ENCODE results near the gene VAT1L.

DNA sequence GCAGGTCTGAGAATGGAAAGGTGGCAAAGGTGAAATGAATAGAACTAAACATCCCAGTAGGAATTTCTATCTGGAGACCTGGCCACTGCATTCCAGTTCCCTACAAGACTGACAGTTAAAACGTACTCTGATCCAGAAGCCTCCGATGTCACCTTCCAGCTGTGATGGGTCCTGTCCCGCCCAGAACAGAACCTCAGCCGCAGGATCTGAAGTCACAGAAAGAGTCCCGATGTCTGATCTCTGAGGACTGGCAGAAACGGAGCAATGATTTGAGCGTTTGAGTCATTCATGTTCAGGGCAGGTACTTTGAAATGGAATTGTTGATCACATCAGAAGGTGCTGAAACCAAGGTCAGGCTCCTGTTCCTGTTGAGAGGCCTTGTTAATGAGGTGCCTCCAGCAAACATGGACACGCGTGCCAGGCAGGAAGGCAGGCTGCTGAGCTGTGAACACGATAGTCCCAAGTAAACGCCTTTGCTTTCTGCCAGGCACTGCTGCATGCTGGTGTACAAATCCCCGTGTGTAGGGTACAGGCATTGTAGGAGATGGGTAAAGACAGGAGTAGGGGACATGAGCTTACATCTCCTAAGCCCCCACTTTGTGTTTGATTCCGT is 61.4 kb downstream of the VAT1L start:
- TF ChIP-seq, protein P1, sequence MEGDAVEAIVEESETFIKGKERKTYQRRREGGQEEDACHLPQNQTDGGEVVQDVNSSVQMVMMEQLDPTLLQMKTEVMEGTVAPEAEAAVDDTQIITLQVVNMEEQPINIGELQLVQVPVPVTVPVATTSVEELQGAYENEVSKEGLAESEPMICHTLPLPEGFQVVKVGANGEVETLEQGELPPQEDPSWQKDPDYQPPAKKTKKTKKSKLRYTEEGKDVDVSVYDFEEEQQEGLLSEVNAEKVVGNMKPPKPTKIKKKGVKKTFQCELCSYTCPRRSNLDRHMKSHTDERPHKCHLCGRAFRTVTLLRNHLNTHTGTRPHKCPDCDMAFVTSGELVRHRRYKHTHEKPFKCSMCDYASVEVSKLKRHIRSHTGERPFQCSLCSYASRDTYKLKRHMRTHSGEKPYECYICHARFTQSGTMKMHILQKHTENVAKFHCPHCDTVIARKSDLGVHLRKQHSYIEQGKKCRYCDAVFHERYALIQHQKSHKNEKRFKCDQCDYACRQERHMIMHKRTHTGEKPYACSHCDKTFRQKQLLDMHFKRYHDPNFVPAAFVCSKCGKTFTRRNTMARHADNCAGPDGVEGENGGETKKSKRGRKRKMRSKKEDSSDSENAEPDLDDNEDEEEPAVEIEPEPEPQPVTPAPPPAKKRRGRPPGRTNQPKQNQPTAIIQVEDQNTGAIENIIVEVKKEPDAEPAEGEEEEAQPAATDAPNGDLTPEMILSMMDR (conservative IDR thresholded peaks at IDR 0.05; ENCODE audit: low read depth in 2 of 2): no peak
- no peak for TF ChIP-seq POLR2AphosphoS5 (IDR thresholded peaks at IDR 0.05; ENCODE audit: low read depth)
- TF ChIP-seq STAT1 (IDR thresholded peaks at IDR 0.05; ENCODE audit: unreplicated experiment): no peak
- TF ChIP-seq EZH2 (IDR thresholded peaks at IDR 0.05; ENCODE audit: low read depth, unreplicated experiment): no peak
- TF ChIP-seq, protein P2, sequence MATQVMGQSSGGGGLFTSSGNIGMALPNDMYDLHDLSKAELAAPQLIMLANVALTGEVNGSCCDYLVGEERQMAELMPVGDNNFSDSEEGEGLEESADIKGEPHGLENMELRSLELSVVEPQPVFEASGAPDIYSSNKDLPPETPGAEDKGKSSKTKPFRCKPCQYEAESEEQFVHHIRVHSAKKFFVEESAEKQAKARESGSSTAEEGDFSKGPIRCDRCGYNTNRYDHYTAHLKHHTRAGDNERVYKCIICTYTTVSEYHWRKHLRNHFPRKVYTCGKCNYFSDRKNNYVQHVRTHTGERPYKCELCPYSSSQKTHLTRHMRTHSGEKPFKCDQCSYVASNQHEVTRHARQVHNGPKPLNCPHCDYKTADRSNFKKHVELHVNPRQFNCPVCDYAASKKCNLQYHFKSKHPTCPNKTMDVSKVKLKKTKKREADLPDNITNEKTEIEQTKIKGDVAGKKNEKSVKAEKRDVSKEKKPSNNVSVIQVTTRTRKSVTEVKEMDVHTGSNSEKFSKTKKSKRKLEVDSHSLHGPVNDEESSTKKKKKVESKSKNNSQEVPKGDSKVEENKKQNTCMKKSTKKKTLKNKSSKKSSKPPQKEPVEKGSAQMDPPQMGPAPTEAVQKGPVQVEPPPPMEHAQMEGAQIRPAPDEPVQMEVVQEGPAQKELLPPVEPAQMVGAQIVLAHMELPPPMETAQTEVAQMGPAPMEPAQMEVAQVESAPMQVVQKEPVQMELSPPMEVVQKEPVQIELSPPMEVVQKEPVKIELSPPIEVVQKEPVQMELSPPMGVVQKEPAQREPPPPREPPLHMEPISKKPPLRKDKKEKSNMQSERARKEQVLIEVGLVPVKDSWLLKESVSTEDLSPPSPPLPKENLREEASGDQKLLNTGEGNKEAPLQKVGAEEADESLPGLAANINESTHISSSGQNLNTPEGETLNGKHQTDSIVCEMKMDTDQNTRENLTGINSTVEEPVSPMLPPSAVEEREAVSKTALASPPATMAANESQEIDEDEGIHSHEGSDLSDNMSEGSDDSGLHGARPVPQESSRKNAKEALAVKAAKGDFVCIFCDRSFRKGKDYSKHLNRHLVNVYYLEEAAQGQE (IDR thresholded peaks at IDR 0.05; ENCODE audit: unreplicated experiment): no peak
- no peak for TF ChIP-seq NANOG (IDR thresholded peaks at IDR 0.05; ENCODE audit: borderline replicate concordance)
- TF ChIP-seq EZH2phosphoT487 (IDR thresholded peaks at IDR 0.05; ENCODE audit: unreplicated experiment): no peak
- TF ChIP-seq ZNF462 (CRISPR knock-in tag; IDR thresholded peaks at IDR 0.05): no peak
- no peak for TF ChIP-seq ETS1 (IDR thresholded peaks at IDR 0.05)
- TF ChIP-seq CREB1 (CRISPR knock-in tag; IDR thresholded peaks at IDR 0.05; ENCODE audit: low read depth): no peak
- no peak for TF ChIP-seq ZNF331 (CRISPR knock-in tag; IDR thresholded peaks at IDR 0.05; ENCODE audit: low read depth)
- TF ChIP-seq JUNB (IDR thresholded peaks at IDR 0.05; ENCODE audit: unreplicated experiment): no peak

Measured in GM23338 (cell line).